K562 (cell line): ENCODE measurements around the gene KRT85. TPM values are rescaled to one million over a fixed set of nuclear protein-coding genes. Genes with fewer than 3 reads are reported as not detected.

Experiments used
- ATAC-seq: fragments of 200-7000 bp; cut with Tn5 transposase; 3 replicates; pipeline ENCODE4 v1.9.1; 2020; ENCODE audit warnings: moderate library complexity
- BruUV-seq: library from RNA; stranded (reverse); fragments of 400-500 nt; replicated peaks from 2 replicates; lab custom pipeline; 2021; lab: Mats Ljungman, UMichigan
- CTCF ChIA-PET: fragments of 300-600 bp; formaldehyde crosslinking; extraction: SDS; loops from one replicate; lab custom pipeline; 2021; ENCODE audit warnings: low intra/inter-chr PET ratio; lab: Yijun Ruan, JAX
- POLR2A ChIA-PET: fragments of 300-600, 350-650 bp; sonication (Branson Sonifier 250); formaldehyde crosslinking; extraction: SDS; loops from one replicate; lab custom pipeline; 2021; ENCODE audit warnings: antibody characterized with exemption, inconsistent platforms; lab: Yijun Ruan, JAX
- DNase-seq, 4 experiments: peaks; one replicate each; pipeline versions ENCODE4 v3.0.0 to v3.0.0-alpha.2; 2011 to 2018; ENCODE audit warnings: low spot score in 3 of 4, mixed read lengths in 3 of 4; ENCODE audit errors: extremely low read depth in 1 of 4
- FAIRE-seq: peaks from 2 replicates; lab custom pipeline; 2011; peaks lifted over from hg19 to GRCh38; lab: Jason Lieb, UNC
- H2AFZ ChIP-seq: 2 replicates; pipeline ENCODE4 v1.6.0; 2011; ENCODE audit warnings: low read depth, low read length, control low read depth, inconsistent platforms
- H3K27ac ChIP-seq: fragments of 200-600 bp; 3 replicates; pipeline ENCODE4 v1.8.0; 2011; ENCODE audit warnings: low read depth, mild to moderate bottlenecking, control low read depth, inconsistent platforms, low read length, moderate library complexity, mixed read lengths; ENCODE audit errors: extremely low read depth
- H3K27me3 ChIP-seq, 2 experiments: fragments of 300-600 bp in 1 of 2; 2 replicates in 1 of 2; 3 replicates in 1 of 2; pipeline versions ENCODE4 v1.6.0 to v1.8.0; 2011; ENCODE audit warnings: inconsistent platforms in 2 of 2, low read length in 2 of 2, mild to moderate bottlenecking in 1 of 2, mixed read lengths in 1 of 2, moderate library complexity in 1 of 2; ENCODE audit not compliant: control insufficient read depth in 2 of 2, insufficient read depth in 2 of 2
- H3K36me3 ChIP-seq: fragments of 300-600 bp; 3 replicates; pipeline ENCODE4 v1.8.0; 2011; ENCODE audit warnings: mild to moderate bottlenecking, low read length, inconsistent platforms; ENCODE audit not compliant: control insufficient read depth, insufficient read depth
- H3K4me1 ChIP-seq, 2 experiments: fragments of 200-600 bp in 1 of 2; replicated peaks in 1 of 2; 2 replicates in 1 of 2; 3 replicates in 1 of 2; pipeline versions ENCODE4 v1.5.1 to v1.8.0; 2011; ENCODE audit warnings: inconsistent platforms in 2 of 2, low read length in 2 of 2, mild to moderate bottlenecking in 1 of 2, mixed read lengths in 1 of 2, moderate library complexity in 1 of 2; ENCODE audit not compliant: control insufficient read depth in 2 of 2, insufficient read depth in 2 of 2
- H3K4me2 ChIP-seq: 2 replicates; pipeline ENCODE4 v1.6.1; 2011; ENCODE audit warnings: low read length, control low read depth, inconsistent platforms, mixed read lengths; ENCODE audit not compliant: insufficient read depth
- H3K4me3 ChIP-seq: fragments of 200-600 bp; sonication (generic), shearing (Covaris generic); 2 replicates; pipeline ENCODE4 v1.5.1; 2016; ENCODE audit warnings: control low read depth, inconsistent platforms
- H3K79me2 ChIP-seq: fragments of 200-600 bp; 3 replicates; pipeline ENCODE4 v1.8.0; 2011; ENCODE audit warnings: low read length, inconsistent platforms; ENCODE audit not compliant: control insufficient read depth, insufficient read depth
- H3K9ac ChIP-seq, 2 experiments: 2 replicates each; pipeline versions ENCODE4 v1.6.0 to v1.6.1; 2011; ENCODE audit warnings: low read depth in 2 of 2, low read length in 2 of 2, control low read depth in 1 of 2, inconsistent platforms in 1 of 2, mild to moderate bottlenecking in 1 of 2, mixed read lengths in 1 of 2; ENCODE audit not compliant: insufficient read depth in 1 of 2
- H3K9me1 ChIP-seq: one replicate; pipeline ENCODE4 v1.6.0; 2011; ENCODE audit warnings: inconsistent platforms, mild to moderate bottlenecking, low read length, moderate library complexity; ENCODE audit not compliant: control insufficient read depth, insufficient read depth
- H3K9me3 ChIP-seq: replicated peaks from 2 replicates; pipeline ENCODE4 v1.5.1; 2011; ENCODE audit warnings: low read depth, low read length, inconsistent platforms; ENCODE audit not compliant: control insufficient read depth, insufficient read depth
- H4K20me1 ChIP-seq: replicated peaks from 2 replicates; pipeline ENCODE4 v1.6.1; 2011; ENCODE audit warnings: low read length, inconsistent platforms, mixed read lengths; ENCODE audit not compliant: control insufficient read depth, insufficient read depth
- BACH1 ChIP-seq: fragments of 200-800 bp; sonication (Bioruptor generic); IDR thresholded peaks from 2 replicates; pipeline ENCODE4 v1.6.1; 2016; ENCODE audit warnings: missing genetic modification characterization, missing compliant biosample characterization
- COPS2 ChIP-seq: fragments of 450-650 bp; conservative IDR thresholded peaks from 2 replicates; pipeline ENCODE4 v1.6.1; 2016; ENCODE audit warnings: mild to moderate bottlenecking, moderate library complexity
- FOXK1 ChIP-seq: sonication (generic); formaldehyde crosslinking; IDR thresholded peaks from 2 replicates; pipeline ENCODE4 v1.8.0; 2022; ENCODE audit warnings: missing genetic modification reagents, mild to moderate bottlenecking, borderline replicate concordance
- FOXP1 ChIP-seq: sonication (generic); formaldehyde crosslinking; IDR thresholded peaks from 2 replicates; pipeline ENCODE4 v1.8.0; 2022; ENCODE audit warnings: mild to moderate bottlenecking, missing genetic modification reagents
- GABPA ChIP-seq: fragments of 200-800 bp; sonication (Bioruptor generic); conservative IDR thresholded peaks from 2 replicates; pipeline ENCODE4 v1.6.1; 2016; ENCODE audit warnings: low read depth, missing genetic modification characterization, missing compliant biosample characterization
- GATA2 ChIP-seq: sonication (generic); formaldehyde crosslinking; IDR thresholded peaks from 2 replicates; pipeline ENCODE4 v1.4.0; 2020; ENCODE audit warnings: mild to moderate bottlenecking, missing genetic modification reagents
- HDAC6 ChIP-seq: IDR thresholded peaks from 2 replicates; pipeline ENCODE4 v1.6.1; 2012; ENCODE audit warnings: low read depth, mild to moderate bottlenecking, control low read depth, inconsistent platforms, low read length, moderate library complexity
- POLR2G ChIP-seq: fragments of 200-400 bp; formaldehyde crosslinking; IDR thresholded peaks from 2 replicates; pipeline ENCODE4 v1.6.1; 2017; ENCODE audit warnings: low read depth, mild to moderate bottlenecking, antibody characterized with exemption, low read length, moderate library complexity
- ZNF121 ChIP-seq: sonication (generic); formaldehyde crosslinking; conservative IDR thresholded peaks from 2 replicates; pipeline ENCODE4 v1.8.0; 2022; ENCODE audit warnings: missing genetic modification reagents
- ZNF143 ChIP-seq: sonication (generic); formaldehyde crosslinking; IDR thresholded peaks from 2 replicates; pipeline ENCODE4 v1.9.0; 2022; ENCODE audit warnings: mild to moderate bottlenecking, missing genetic modification reagents
- ZNF263 ChIP-seq: sonication (generic); formaldehyde crosslinking; IDR thresholded peaks from 2 replicates; pipeline ENCODE4 v1.8.0; 2022; ENCODE audit warnings: mild to moderate bottlenecking, missing genetic modification reagents, borderline replicate concordance
- ZNF445 ChIP-seq: fragments of 250-450 bp; sonication (Bioruptor Pico); IDR thresholded peaks from 2 replicates; pipeline ENCODE4 v1.4.0; 2020; ENCODE audit warnings: low read depth, mild to moderate bottlenecking, moderate library complexity
- ZNF696 ChIP-seq: fragments of 250-450 bp; sonication (Bioruptor Pico); conservative IDR thresholded peaks from 2 replicates; pipeline ENCODE4 v1.4.0; 2020; ENCODE audit warnings: mild to moderate bottlenecking, moderate library complexity
- ZNF77 ChIP-seq: fragments of 250-450 bp; sonication (Bioruptor Pico); IDR thresholded peaks from 2 replicates; pipeline ENCODE4 v1.5.0; 2020
- ZNF778 ChIP-seq: fragments of 450-650 bp; formaldehyde crosslinking; IDR thresholded peaks from 2 replicates; pipeline ENCODE4 v1.4.0; 2020; ENCODE audit warnings: mild to moderate bottlenecking, moderate library complexity
- WGBS: fragments of 100-300 bp; shearing (Covaris generic); methylation state at CpG from one replicate; pipeline ENCODE4 v1.1.6; 2016; ENCODE audit warnings: low coverage, mixed read lengths; ENCODE audit not compliant: insufficient coverage; ENCODE audit errors: missing lambda C conversion rate; 5-methylcytosine and 5-hydroxymethylcytosine counted together
- in situ Hi-C: fragments of 300-500 bp; cut with MboI; formaldehyde crosslinking; loops from 4 replicates; pipeline ENCODE4 v1.15.0; 2018; ENCODE audit warnings: inconsistent platforms, mixed read lengths
- intact Hi-C: fragments of 100-400 bp; cut with micrococcal nuclease; formaldehyde crosslinking; loops from 2 replicates; pipeline ENCODE4 v1.14.2; 2022
- polyA plus RNA-seq, 8 experiments: library from polyadenylated mRNA; depleted of rRNA in 4 of 8; stranded (reverse) in 5 of 8; unstranded in 3 of 8; fragments of >200 nt; fragmentation: Nextera tagmentation in 2 of 8; fragmentation: Illumina TruSeq in 1 of 8; extraction: Ambion mirVana in 2 of 8; extraction: Trizol in 1 of 8; gene quantifications; 2 replicates each; pipeline versions ENCODE4 v1.2.1 to v1.2.3, GENCODE V29; 2011 to 2014; ENCODE audit warnings: inconsistent platforms in 1 of 8, missing spikeins in 1 of 8
- total RNA-seq, 7 experiments: library from RNA; depleted of rRNA in 6 of 7; stranded (reverse); fragments of >200 nt in 6 of 7; fragmentation: Illumina TruSeq in 2 of 7; extraction: Trizol in 2 of 7; gene quantifications; 2 replicates each; pipeline versions ENCODE4 v1.2.1 to v1.2.3, GENCODE V29; 2011 to 2021; ENCODE audit warnings: low replicate concordance in 1 of 7
- TF ChIP-seq, protein P1 (sequence below): fragments of 200-800 bp; sonication (Bioruptor generic); IDR thresholded peaks from 2 replicates; pipeline ENCODE4 v1.6.1; 2017; ENCODE audit warnings: missing genetic modification characterization, missing compliant biosample characterization
- TF ChIP-seq, protein P2 (sequence below): IDR thresholded peaks from 2 replicates; pipeline ENCODE4 v1.6.1; 2012; ENCODE audit warnings: low read depth, low read length, improper control_type of control experiment, borderline replicate concordance

The KRT85 gene
- total and polyA plus RNA-seq, 9 of the 15 experiments (the other 6 are each of a cell fraction or from before 2014, with no cell fraction given): not detected

DNA sequence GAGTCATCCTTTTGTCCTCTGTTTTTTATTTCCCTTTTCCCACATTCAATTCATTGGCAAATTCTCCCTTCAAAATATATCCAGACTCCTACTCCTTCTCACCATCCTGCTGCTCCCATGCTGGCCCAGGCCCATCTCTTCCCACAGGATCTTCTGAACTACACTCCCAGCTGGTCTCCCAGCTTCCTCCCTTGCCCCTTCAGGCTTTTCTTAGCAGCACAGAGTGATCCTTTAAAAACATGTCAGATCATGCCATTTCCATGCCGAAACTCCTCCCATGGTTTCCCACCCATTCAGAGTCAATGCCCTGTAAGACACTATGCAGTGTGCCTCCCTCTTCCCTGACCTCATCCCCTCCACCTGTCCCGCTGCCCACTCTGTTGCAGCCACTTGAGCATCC lies 20.6 kb upstream of the KRT85 start:
- 0% methylated on average over 2 of the region's 2 CpGs for WGBS
- intact Hi-C loops: no loop called here
- ChIA-PET POLR2A (no interaction called here), CTCF (no interaction called here)
- H4K20me1 ChIP-seq: 0 out of 2 replicates have a peak, but pooled peaks cover 4% of the 10 kb centered on the region
- DNase-seq (no peak), ATAC-seq (no peak), FAIRE-seq (no peak)
- no peak overlapping the region for H3K9ac ChIP-seq
- H2AFZ ChIP-seq: no peak overlapping the region
- H3K9me3 ChIP-seq: no peaks in the 10 kb centered on the region
- no peak overlapping the region for H3K4me3 ChIP-seq
- no peaks in the 10 kb centered on the region for H3K4me1 ChIP-seq
- H3K27me3 ChIP-seq: peaks cover 0 to 38% of the 10 kb centered on the region in 2 experiments; a peak in 2 of 5 replicates
- TF ChIP-seq, protein P1, sequence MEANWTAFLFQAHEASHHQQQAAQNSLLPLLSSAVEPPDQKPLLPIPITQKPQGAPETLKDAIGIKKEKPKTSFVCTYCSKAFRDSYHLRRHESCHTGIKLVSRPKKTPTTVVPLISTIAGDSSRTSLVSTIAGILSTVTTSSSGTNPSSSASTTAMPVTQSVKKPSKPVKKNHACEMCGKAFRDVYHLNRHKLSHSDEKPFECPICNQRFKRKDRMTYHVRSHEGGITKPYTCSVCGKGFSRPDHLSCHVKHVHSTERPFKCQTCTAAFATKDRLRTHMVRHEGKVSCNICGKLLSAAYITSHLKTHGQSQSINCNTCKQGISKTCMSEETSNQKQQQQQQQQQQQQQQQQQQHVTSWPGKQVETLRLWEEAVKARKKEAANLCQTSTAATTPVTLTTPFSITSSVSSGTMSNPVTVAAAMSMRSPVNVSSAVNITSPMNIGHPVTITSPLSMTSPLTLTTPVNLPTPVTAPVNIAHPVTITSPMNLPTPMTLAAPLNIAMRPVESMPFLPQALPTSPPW (CRISPR knock-in tag): no peak
- TF ChIP-seq ZNF778 (CRISPR knock-in tag) (no peak), ZNF445 (CRISPR knock-in tag) (no peak), FOXP1 (CRISPR knock-in tag) (no peak), GABPA (tag) (no peak), BACH1 (tag) (no peak), ZNF121 (no peak), POLR2G (no peak), HDAC6 (no peak), ZNF696 (CRISPR knock-in tag) (no peak), ZNF263 (no peak), COPS2 (no peak), ZNF77 (CRISPR knock-in tag) (no peak), GATA2 (CRISPR knock-in tag) (no peak), ZNF143 (CRISPR knock-in tag) (no peak), FOXK1 (CRISPR knock-in tag) (no peak)
- TF ChIP-seq, protein P2, sequence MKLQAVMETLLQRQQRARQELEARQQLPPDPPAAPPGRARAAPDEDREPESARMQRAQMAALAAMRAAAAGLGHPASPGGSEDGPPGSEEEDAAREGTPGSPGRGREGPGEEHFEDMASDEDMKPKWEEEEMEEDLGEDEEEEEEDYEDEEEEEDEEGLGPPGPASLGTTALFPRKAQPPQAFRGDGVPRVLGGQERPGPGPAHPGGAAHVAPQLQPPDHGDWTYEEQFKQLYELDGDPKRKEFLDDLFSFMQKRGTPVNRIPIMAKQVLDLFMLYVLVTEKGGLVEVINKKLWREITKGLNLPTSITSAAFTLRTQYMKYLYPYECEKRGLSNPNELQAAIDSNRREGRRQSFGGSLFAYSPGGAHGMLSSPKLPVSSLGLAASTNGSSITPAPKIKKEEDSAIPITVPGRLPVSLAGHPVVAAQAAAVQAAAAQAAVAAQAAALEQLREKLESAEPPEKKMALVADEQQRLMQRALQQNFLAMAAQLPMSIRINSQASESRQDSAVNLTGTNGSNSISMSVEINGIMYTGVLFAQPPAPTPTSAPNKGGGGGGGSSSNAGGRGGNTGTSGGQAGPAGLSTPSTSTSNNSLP: no peak
- BruUV-seq: no TSS peak
- H3K9me1 ChIP-seq: no peaks in the 10 kb centered on the region
- H3K36me3 ChIP-seq: no peaks in the 10 kb centered on the region
- no peak overlapping the region for H3K4me2 ChIP-seq
- H3K79me2 ChIP-seq: no peaks in the 10 kb centered on the region
- no peak overlapping the region for H3K27ac ChIP-seq
- in situ Hi-C loops: no loop called here
